Measurements from ENCODE around the gene ZNF385B.

GRCh38 chr2:179434357-179434756, 427.1 kb downstream of the ZNF385B start:
- TF ChIP-seq, protein P1, sequence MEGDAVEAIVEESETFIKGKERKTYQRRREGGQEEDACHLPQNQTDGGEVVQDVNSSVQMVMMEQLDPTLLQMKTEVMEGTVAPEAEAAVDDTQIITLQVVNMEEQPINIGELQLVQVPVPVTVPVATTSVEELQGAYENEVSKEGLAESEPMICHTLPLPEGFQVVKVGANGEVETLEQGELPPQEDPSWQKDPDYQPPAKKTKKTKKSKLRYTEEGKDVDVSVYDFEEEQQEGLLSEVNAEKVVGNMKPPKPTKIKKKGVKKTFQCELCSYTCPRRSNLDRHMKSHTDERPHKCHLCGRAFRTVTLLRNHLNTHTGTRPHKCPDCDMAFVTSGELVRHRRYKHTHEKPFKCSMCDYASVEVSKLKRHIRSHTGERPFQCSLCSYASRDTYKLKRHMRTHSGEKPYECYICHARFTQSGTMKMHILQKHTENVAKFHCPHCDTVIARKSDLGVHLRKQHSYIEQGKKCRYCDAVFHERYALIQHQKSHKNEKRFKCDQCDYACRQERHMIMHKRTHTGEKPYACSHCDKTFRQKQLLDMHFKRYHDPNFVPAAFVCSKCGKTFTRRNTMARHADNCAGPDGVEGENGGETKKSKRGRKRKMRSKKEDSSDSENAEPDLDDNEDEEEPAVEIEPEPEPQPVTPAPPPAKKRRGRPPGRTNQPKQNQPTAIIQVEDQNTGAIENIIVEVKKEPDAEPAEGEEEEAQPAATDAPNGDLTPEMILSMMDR (IDR thresholded peaks at IDR 0.05) = no peak
- no peak for TF ChIP-seq POLR2A (IDR thresholded peaks at IDR 0.05)

Data from adrenal gland (tissue), 5 donors.